Measurements from ENCODE around the gene SORBS1.

SORBS1 gene

GRCh38 chr10:95406651-95407280 lies 154.4 kb downstream of the SORBS1 start:
- DNase-seq: no peak

- DNase-seq: no peak
These were observed 155.5 kb downstream of the SORBS1 start for GRCh38 chr10:95405655-95406054.

- DNase-seq: no peak
These were observed 156.3 kb downstream of the SORBS1 start for GRCh38 chr10:95404864-95405263.

- no peak for DNase-seq
These were observed 156.7 kb downstream of the SORBS1 start for GRCh38 chr10:95404462-95404858.

GRCh38 chr10:95403700-95404461 lies 157.3 kb downstream of the SORBS1 start:
- no peak for DNase-seq

GRCh38 chr10:95401704-95402469 lies 159.3 kb downstream of the SORBS1 start:
- no peak for DNase-seq

GRCh38 chr10:95400787-95401186 lies 160.4 kb downstream of the SORBS1 start:
- no peak for DNase-seq

- no peak for DNase-seq
These were observed 162.0 kb downstream of the SORBS1 start for GRCh38 chr10:95399183-95399582.

GRCh38 chr10:95397747-95398146 lies 163.4 kb downstream of the SORBS1 start:
- DNase-seq: no peak

GRCh38 chr10:95395947-95396449 lies 165.2 kb downstream of the SORBS1 start:
- DNase-seq: no peak

GRCh38 chr10:95394161-95394880 lies 166.8 kb downstream of the SORBS1 start:
- DNase-seq: no peak

- no peak for DNase-seq
These were observed 168.4 kb downstream of the SORBS1 start for GRCh38 chr10:95392681-95393164.

GRCh38 chr10:95392217-95392584 lies 169.0 kb downstream of the SORBS1 start:
- no peak for DNase-seq

GRCh38 chr10:95391581-95392216 lies 169.5 kb downstream of the SORBS1 start:
- no peak for DNase-seq

- DNase-seq: no peak
These were observed 170.0 kb downstream of the SORBS1 start for GRCh38 chr10:95391164-95391563.

- no peak for DNase-seq
These were observed 171.2 kb downstream of the SORBS1 start for GRCh38 chr10:95389982-95390381.

GRCh38 chr10:95389176-95389575 lies 172.0 kb downstream of the SORBS1 start:
- no peak for DNase-seq

- DNase-seq: no peak
These were observed 172.6 kb downstream of the SORBS1 start for GRCh38 chr10:95388539-95388938.

GRCh38 chr10:95388109-95388471 lies 173.1 kb downstream of the SORBS1 start:
- no peak for DNase-seq

GRCh38 chr10:95384011-95384704 lies 177.0 kb downstream of the SORBS1 start:
- DNase-seq: no peak

- DNase-seq: no peak
These were observed 178.6 kb downstream of the SORBS1 start for GRCh38 chr10:95382596-95382995.

- DNase-seq: no peak
These were observed 179.0 kb downstream of the SORBS1 start for GRCh38 chr10:95382174-95382573.
